Hindlimb muscle (tissue), 1 donor: Measurements from ENCODE around the gene S1PR2. TPM values are rescaled to one million over a fixed set of nuclear protein-coding genes. Genes with fewer than 3 reads are reported as not detected.
"Not testable (repeated sequence)": the region's sequence is repeated elsewhere in the genome, so short reads cannot be mapped to it uniquely, and the experiment has no call there.

Source experiments
- DNase-seq: peaks from one replicate; pipeline ENCODE4 v3.0.0-alpha.2; 2013
- polyA plus RNA-seq: library from polyadenylated mRNA; unstranded; fragments of 120-200 nt; gene quantifications from one replicate; pipeline ENCODE4 v1.2.1, GENCODE V29; 2013; ENCODE audit not compliant: insufficient read length

The S1PR2 gene
- polyA plus RNA-seq, 1 donor: 10.8 TPM

DNA sequence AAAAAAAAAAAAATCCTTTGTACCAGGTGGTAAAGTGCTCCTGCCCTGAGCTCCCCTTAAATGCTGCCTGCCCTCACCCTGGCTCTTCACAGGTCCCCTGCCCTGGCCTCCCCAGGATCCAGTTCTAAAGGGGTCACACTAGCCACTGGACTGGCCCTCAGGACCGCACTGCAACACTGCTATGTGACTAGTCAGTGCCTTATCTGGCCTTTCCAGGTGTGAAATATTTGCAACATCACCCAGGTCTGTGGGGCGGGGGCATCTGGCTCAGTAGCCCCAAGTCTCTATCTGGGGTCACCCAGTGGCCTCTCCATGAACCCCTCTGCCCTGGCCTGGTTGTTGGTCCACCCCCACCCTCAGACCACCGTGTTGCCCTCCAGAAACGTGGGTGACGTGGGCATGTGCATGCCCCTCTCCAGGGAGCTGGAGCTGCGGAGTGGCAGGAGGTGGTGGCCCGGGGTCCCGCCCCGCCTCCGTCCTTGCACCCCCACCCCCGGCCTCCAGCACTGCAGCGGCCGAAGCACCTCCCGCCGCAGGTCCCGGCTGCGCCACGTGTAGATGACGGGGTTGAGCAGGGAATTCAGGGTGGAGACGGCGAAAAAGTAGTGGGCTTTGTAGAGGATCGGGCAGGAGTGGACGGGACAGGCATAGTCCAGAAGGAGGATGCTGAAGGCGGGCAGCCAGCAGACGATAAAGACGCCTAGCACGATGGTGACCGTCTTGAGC lies 7.5 kb downstream of the S1PR2 start:
- DNase-seq: no peak

- no peak for DNase-seq
These were observed 8.8 kb downstream of the S1PR2 start for GRCh38 chr19:10222201-10222890.

DNA sequence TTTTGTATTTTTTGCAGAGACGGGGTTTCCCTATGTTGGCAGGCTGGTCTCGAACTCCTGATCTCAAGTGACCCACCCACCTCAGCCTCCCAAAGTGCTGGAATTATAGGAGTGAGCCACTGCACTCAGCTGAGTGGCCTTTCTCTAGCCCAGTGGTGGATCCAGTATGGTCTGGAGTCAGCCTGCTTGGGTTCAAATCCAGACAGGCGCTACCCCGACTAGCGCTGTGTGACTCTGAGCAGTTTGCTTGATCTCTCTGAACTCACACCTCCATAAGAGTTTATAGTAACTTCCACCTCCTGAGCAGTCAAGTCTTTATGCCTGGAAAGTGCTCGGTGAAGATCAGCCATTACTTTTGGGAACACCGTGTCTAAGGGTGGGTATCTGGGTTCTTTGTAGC lies 10.4 kb downstream of the S1PR2 start:
- no peak for DNase-seq

- DNase-seq: no peak
These were observed 11.5 kb downstream of the S1PR2 start for GRCh38 chr19:10219678-10220077.

GRCh38 chr19:10217085-10217484 lies 14.0 kb downstream of the S1PR2 start:
- no peak for DNase-seq

GRCh38 chr19:10214784-10215183 lies 16.3 kb downstream of the S1PR2 start:
- DNase-seq: no peak

DNA sequence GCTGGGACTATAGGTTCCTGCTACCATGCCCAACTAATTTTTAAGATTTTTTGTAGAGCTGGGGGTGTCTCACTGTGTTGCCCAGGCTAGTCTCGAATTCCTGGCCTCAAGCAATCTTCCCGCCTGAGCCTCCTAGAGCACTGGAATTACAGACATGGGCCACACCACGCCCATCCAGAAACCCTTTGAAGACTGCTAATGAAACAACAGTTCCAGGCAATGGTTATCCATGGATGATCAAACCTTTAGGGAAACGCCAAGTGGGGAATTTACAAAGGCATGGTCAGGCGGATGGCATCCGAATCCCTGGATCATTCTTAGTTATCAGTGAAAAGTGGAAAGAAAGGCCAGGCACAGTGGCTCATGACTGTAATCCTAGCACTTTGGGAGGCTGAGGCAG lies 19.4 kb downstream of the S1PR2 start:
- no peak for DNase-seq

GRCh38 chr19:10211061-10211460 lies 20.1 kb downstream of the S1PR2 start:
- DNase-seq: no peak

DNA sequence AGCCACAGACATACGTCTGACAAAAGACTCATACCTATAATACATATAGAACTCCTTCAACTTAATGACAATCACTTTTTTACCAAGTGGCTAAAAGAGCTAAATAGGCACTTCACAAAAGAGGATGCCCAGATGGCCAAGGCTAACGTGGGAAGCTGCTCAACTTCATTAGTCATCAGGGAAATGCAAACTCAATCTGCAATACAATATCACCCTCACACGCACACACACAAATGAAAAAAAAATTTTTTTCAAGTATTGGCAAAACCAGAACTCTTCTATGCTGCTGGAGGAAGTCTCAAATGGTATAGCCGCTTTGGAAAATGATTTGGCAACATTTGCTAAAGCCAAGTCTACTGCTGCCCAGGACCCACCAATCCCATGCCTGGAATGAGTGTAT lies 21.8 kb downstream of the S1PR2 start:
- DNase-seq: no peak

GRCh38 chr19:10207026-10207425 lies 24.1 kb downstream of the S1PR2 start:
- no peak for DNase-seq

GRCh38 chr19:10206226-10206885 lies 24.8 kb downstream of the S1PR2 start:
- DNase-seq: no peak

DNA sequence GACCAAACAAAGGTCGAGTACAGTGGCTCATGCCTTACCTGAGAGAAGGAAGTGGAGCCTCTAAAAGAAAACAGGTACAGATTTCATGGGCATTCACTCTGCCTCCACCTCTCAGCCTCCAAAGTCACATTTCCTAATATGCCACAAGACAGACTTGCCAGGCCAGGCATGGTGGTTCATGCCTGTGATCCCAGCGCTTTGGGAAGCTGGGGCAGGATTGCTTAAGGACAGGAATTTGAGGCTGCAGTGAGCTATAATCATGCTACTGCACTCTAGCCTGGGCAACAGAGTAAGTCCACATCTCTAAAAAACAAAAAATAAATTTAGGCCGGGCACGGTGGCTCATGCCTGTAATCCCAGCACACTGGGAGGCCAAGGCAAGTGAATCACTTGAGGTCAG lies 25.5 kb downstream of the S1PR2 start:
- no peak for DNase-seq

GRCh38 chr19:10203686-10204085 lies 27.4 kb downstream of the S1PR2 start:
- DNase-seq: no peak

DNA sequence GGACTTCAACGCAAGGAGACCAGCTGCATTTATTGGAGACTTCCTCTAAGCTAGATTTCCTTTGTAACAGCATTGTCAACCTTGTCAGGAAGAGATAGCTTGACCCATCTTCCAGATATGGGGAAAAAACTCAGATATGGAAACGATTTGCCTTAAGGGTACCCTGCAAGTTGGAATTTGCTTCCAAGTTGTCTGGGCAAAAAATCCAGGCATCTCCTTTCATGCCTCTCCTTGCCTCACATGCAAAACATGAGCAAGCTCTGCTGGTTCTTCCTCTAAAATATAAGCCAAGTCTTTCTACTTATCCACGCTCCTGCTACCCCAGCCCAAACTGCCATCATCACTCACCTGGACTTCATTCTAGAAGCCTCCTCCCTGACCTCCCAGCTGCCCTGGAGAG lies 30.0 kb downstream of the S1PR2 start:
- no peak for DNase-seq

DNA sequence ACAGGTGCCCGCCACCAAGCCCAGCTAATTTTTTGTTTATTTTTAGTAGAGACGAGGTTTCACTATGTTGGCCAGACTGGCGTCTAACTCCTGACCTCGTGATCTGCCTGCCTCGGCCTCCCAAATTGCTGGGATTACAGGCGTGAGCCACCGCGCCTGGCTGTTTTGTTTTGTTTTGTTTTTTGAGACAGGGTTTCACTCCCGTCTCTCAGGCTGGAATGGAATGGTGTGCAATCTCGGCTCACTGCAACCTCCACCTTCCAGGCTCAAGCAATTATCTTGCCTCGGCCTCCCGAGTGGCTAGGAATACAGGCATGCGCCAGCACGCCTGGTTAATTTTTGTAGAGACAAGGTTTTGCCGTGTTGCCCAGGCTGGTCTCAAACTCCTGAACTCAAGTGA lies 31.0 kb downstream of the S1PR2 start:
- not testable (repeated sequence) for DNase-seq

DNA sequence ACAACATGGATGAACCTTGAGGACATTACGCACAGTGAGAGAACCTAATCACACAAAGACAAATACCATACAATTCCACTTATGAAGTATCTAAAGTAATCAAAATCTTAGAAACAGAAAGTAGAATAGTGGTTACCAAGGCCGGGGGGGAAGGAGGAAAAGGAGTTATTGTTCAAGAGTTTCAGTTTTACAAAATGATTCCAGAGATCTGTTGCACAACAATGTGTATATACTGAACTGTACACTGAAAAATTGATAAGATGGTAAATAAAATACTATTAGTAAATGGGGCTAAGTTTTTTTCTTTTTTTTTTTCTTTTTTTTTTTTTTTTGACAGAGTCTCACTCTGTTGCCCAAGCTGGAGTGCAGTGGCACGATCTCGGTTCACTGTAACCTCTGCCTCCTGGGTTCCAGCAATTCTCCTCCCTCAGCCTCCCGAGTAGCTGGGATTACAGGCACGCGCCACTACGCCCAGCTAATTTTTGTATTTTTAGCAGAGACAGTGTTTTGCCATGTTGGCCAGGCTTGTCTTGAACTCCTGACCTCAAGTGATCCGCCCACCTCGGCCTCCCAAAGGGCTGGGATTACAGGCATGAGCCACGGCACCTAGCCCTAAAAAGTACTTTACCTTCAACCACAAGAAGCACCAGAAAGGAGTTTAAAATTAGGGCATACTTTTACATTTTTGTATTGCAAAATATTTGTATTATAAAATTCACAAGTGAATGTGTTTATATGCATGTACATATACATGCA lies 32.1 kb downstream of the S1PR2 start:
- DNase-seq: not testable (repeated sequence)

DNA sequence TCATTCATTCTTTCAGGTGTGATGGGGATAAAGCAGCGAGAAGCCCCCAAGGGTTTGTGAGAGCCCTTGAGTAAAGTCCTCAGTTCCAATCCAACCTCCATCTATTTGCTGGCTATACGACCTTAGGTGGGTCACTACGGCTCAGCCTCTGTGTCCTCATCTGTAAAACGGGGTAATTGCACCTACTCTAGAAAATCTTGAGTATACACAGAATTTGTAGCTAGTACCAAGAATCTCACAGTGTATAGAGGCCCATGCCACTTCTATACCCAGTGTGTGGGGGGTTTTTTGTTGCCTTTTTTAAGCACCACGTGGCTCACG lies 36.0 kb downstream of the S1PR2 start:
- DNase-seq: no peak

DNA sequence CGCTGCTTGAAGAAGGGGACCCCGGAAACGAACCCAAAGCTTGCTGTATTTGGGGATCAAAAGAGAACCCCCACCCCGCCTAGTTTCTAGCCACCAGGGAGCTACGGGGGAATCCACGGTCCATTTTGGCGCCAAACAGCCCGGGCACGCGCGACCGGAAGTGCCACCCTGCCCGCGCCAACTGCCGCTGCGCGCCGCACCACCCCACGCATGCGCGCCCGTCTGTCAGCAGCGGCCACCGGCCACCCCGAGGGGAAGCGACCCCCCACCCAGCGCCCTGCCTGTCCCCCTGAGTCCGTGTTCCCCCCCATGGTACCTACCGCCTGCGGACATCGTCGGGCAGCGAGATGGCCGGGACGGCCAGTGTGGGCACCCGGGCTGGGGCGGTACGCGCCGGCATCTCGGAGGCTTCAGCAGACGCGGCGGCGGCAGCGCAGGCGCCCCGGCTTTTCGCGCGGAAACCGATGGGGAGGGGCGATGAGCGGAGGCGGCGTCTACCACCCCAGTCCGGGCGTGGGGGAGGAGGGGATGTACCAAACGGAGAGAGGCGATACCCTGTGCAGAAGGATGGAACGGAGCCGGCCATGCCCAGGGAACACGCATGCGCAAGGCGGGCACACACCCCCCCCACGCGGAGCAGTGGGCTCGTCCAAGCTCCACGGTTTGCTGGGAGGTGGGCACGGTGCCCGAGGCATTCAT lies 36.5 kb downstream of the S1PR2 start, which contains the start of gene DNMT1:
Gene DNMT1 (minus strand): TSS at position 454 of the 699 bp plus-strand sequence. CDS start 54 bp downstream, at position 400.
- peak; percentile 93 for DNase-seq

GRCh38 chr19:10193790-10194499 lies 37.2 kb downstream of the S1PR2 start:
- peak; percentile 21 for DNase-seq

- DNase-seq: no peak
These were observed 38.2 kb downstream of the S1PR2 start for GRCh38 chr19:10192922-10193321.

GRCh38 chr19:10191347-10191746 lies 39.8 kb downstream of the S1PR2 start:
- DNase-seq: peak; percentile 40

- no peak for DNase-seq
These were observed 41.1 kb downstream of the S1PR2 start for GRCh38 chr19:10190026-10190425.
